ENCODE measurements around the gene TARS3. TPM values are rescaled to one million over a fixed set of nuclear protein-coding genes. Genes with fewer than 3 reads are reported as not detected.
"Not testable (repeated sequence)": the region's sequence is repeated elsewhere in the genome, so short reads cannot be mapped to it uniquely, and the experiment has no call there.

TARS3 gene
- total RNA-seq, result 8.5 and 10.1 TPM in 2 replicates

DNA sequence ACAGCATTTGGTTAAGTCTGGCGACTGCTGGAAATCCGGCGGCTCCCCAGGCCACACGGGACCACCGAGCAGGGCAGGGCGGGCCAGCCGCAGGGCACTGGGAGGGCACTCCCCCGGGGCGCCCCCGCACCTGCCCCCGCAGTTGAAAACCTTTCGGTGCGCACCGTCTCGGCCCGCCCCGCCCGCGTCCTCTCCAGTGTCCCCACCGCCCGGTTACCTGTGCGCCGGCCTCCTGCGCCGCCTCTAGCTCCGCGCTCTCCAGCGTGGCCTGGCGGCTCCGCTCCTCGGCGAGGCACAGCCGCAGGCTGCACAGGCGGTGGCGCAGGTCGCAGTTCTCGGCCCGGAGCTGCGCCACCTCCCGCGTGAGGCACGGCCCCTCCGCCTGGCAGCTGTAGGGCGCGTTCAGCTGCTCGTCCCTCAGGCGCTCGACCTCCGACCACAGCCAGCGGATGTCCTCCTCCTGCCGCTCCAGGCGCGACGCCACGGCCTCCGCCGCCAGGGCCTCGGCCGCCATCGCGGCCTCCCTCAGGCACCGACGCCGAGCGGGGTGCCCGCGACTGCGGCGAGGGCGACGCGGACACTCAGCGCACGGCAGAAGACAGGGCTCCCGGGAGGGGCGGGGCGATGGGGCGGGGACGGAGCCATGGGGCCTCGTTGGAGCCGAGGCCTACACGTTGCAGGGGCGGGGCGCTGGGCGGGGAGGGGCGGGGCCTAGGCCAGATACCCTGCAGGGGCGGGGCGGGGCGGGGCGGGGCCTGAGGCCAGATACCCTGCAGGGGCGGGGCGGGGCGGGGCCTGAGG, at the start of gene TARS3:
TSS of gene TARS3 (minus strand) at position 600 of the 801 bp plus-strand sequence. CDS start at position 514, 86 bp downstream.
- DNase-seq (ENCODE audit: extremely low read depth, low read depth, low spot score), result no peak

GRCh38 chr15:101773496-101774100, 49.3 kb upstream of the TARS3 start:
- DNase-seq (ENCODE audit: extremely low read depth, low read depth, low spot score), result no peak

DNA sequence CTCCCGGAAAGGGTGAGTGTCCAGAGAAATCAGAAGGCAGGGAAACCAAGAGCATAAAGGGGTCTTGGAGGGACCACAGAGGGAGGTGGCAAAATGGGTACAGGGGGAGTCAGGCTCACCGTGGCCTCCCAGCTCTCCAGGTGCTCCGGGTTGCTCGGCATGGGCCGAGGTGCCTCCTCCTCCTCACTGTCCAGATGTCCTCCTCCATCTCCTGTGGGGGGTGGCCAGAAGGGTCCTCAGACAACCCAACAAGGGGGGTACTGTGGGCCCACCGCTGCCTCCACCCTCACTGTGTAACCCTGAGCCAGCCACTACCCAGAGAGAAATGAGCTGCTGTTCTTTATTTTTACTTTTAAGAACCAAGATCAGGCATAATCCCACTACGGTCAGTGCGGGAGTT, 48.6 kb upstream of the TARS3 start:
- no peak for DNase-seq (ENCODE audit: extremely low read depth, low read depth, low spot score)

- not testable (repeated sequence) for DNase-seq (ENCODE audit: extremely low read depth, low read depth, low spot score)
Observed at GRCh38 chr15:101767083-101767640, 42.9 kb upstream of the TARS3 start.

- DNase-seq (ENCODE audit: extremely low read depth, low read depth, low spot score), result no peak
Observed at GRCh38 chr15:101765772-101766456, 41.6 kb upstream of the TARS3 start.

DNA sequence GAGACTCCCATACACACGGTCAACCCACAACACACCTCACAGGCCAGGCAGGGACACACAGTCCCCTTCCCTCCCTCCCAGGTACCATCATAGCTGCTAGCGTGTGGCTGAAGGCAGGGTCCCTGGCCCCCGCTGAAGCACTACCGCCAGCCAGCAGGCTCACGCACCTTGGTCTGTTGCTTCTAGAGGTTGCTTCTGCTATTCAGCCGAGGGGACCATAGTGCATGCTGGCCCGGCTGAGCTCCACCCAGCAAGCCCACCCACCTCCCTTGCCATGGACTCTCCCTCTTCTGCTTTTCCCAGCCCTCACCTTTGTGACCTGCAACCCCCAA, 41.0 kb upstream of the TARS3 start:
- DNase-seq (ENCODE audit: extremely low read depth, low read depth, low spot score), result not testable (repeated sequence)

GRCh38 chr15:101764669-101765339, 40.5 kb upstream of the TARS3 start:
- DNase-seq (ENCODE audit: extremely low read depth, low read depth, low spot score), result not testable (repeated sequence)

GRCh38 chr15:101746716-101747082, 22.4 kb upstream of the TARS3 start:
- not testable (repeated sequence) for DNase-seq (ENCODE audit: extremely low read depth, low read depth, low spot score)

DNA sequence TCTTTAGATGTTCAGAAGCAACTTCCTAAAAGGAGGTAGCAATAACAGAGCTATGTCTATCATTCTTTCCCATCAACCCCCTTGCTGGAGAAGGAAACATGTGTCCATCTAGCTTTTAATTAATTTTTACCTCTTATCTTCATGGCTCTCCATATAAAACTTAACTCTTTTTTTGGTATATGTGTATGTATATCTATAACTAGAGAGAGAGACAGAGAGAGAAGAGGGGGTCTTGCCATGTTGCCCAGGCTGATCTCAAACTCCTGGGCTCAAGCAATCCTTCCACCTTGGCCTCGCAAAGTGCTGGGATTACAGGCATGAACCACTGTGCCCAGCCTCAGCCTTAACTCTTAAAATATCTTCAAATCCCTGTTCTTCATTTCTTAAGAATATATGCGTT, 10.6 kb upstream of the TARS3 start:
- not testable (repeated sequence) for DNase-seq (ENCODE audit: extremely low read depth, low read depth, low spot score)

DNA sequence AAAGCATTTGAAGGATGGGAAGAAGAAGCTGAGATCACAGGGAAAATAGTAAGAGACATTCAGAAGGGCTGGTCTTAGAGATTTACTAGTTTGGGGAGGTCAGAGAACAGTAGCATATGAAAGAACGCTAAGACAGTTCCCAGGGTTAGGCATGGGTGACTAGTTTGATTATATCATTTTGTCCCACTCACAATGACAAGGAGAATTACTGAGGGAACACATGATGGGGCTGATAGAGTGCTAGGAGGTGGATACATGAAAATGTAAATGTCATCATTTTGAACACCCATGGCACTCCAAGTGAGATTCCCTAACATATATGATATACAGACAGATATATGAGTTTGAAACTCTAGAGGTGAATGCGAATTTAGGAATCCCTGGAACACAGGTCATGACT, 9.3 kb upstream of the TARS3 start:
- no peak for DNase-seq (ENCODE audit: extremely low read depth, low read depth, low spot score)

DNA sequence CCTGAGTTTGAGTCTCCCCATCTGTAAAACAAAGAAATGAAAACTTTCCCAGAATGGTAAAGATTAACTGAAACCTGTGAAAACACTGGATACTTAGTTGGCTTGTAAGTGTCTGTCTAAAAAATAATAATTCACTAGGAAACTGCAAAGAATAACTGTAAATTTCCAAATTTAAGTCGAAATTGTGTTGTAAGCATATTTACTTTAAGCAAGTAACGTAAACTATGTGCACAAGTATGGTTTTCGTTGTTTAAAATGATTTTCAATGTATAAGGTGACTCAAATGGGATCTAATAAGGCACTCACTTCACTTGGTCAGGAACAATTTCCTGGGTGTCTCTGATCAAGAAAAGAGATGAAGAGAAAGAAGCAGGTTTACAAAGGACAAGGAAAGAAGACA, 8.5 kb upstream of the TARS3 start:
- no peak for DNase-seq (ENCODE audit: extremely low read depth, low read depth, low spot score)

- DNase-seq (ENCODE audit: extremely low read depth, low read depth, low spot score), result no peak
Observed at GRCh38 chr15:101731746-101732145, 7.5 kb upstream of the TARS3 start.

DNA sequence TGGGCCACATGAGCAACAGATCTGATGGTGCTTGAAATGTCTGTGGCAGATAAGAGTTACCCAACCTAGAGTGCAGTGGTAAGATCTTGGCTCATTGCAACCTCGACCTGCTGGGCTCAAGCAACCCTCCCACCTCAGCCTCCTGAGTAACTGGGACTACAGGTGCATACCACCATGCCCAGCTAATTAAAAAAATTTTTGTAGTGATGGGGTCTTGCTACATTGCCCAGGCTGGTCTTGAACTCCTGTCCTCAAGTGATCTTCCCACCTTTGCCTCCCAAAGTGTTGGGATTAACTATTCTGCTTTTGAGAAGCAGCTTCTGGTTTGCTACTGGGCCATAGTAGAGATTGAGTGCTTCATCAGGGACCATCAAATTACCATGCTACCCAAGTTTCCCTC, 2.9 kb upstream of the TARS3 start:
- DNase-seq (ENCODE audit: extremely low read depth, low read depth, low spot score), result no peak

GRCh38 chr15:101725073-101725472, 800 bp upstream of the TARS3 start:
- DNase-seq (ENCODE audit: extremely low read depth, low read depth, low spot score), result no peak

- no peak for DNase-seq (ENCODE audit: extremely low read depth, low read depth, low spot score)
Observed at GRCh38 chr15:101724675-101725005, 367 bp upstream of the TARS3 start.

GRCh38 chr15:101723171-101723873, 951 bp downstream of the TARS3 start:
- no peak for DNase-seq (ENCODE audit: extremely low read depth, low read depth, low spot score)

DNA sequence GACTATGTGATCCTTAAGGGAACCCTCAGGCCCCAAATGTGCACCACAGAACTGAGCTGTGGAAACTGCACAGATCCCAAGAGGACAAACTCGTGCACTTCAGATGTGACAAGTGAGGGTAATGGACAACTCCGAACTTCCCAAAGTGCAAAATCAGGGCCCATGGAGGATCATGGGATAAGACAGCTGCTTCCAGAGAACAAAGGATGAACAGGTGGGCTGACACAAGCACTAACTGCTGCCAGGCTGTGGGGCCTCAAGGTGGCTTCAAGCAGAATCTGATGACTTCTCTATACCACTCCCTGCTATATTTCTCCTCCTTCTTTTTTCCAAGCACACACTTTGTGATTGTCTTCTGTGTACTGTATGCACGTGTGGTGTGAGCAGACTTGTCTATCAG, 5.4 kb downstream of the TARS3 start:
- DNase-seq (ENCODE audit: extremely low read depth, low read depth, low spot score), result no peak

- no peak for DNase-seq (ENCODE audit: extremely low read depth, low read depth, low spot score)
Observed at GRCh38 chr15:101712078-101712477, 12.2 kb downstream of the TARS3 start.

DNA sequence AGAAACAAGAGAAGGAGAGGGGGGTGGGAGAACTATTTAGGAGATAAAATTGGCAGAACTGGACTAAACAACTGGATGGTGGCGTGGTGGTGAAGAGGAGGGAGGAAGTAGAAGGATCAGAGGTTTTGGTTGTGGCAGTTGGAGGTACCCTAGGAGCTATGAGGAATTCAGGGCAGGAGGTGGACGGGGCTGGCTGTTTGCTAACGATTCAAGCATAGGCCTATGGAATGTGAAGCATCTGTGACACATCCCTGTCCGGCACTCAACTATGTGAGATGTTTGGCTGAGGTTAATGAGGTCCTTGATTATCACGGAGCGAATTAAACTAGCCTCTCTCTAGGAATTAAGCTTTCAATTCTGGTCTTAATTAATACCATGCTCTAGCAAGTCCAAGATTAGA, 13.5 kb downstream of the TARS3 start:
- no peak for DNase-seq (ENCODE audit: extremely low read depth, low read depth, low spot score)

DNA sequence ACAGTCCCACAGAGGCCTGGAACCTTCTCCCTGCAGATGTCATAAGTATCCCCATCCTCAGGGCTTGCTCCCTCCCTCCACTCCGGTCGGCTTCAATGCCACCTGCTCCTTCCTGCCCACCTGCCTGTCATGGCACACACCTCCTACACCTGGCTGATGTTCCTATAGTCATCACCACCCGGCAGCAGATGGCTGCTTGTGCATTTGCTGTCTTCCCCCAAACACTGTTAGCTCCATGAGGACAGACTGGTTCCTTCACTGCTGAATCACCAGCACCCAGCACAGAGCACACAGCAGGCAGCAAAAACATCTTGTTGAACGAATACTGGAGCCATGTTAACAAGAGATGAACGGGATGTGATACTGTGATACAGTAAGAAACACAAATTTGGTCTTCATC, 14.8 kb downstream of the TARS3 start:
- DNase-seq (ENCODE audit: extremely low read depth, low read depth, low spot score), result no peak

- no peak for DNase-seq (ENCODE audit: extremely low read depth, low read depth, low spot score)
Observed at GRCh38 chr15:101707983-101708382, 16.3 kb downstream of the TARS3 start.
